Mucosa of descending colon (tissue), 3 donors: ENCODE results near the gene ANKRD22. TPM values are rescaled to one million over a fixed set of nuclear protein-coding genes. Genes with fewer than 3 reads are reported as not detected.

ENCODE experiments used
- ATAC-seq: fragments of 200-7000 bp; cut with Tn5 transposase; one replicate; pipeline ENCODE4 v1.9.1; 2020; ENCODE audit warnings: mild to moderate bottlenecking, moderate library complexity
- DNase-seq, 3 donors: peaks; one replicate each; pipeline ENCODE4 v3.0.0-alpha.2; 2020
- H3K36me3 ChIP-seq: fragments of 200-600 bp; one replicate; pipeline ENCODE4 v1.8.0; 2021; ENCODE audit warnings: low read depth, mild to moderate bottlenecking
- H3K4me1 ChIP-seq: fragments of 200-600 bp; one replicate; pipeline ENCODE4 v1.8.0; 2021; ENCODE audit warnings: low read depth, mild to moderate bottlenecking
- H3K4me3 ChIP-seq: fragments of 200-600 bp; one replicate; pipeline ENCODE4 v1.8.0; 2021; ENCODE audit warnings: mild to moderate bottlenecking
- H3K9me3 ChIP-seq: fragments of 200-600 bp; one replicate; pipeline ENCODE4 v1.8.0; 2021; ENCODE audit warnings: mild to moderate bottlenecking
- intact Hi-C, 2 donors: fragments of 100-400 bp; cut with DNase I in 1 of 2; cut with micrococcal nuclease in 1 of 2; formaldehyde crosslinking; loops; one replicate each; pipeline versions ENCODE4 v1.11.0 to v1.11.1; 2022; cut with DNase I, micrococcal nuclease
- total RNA-seq, 3 donors: library from RNA; stranded (reverse); fragmentation: NEBNext Ultra II Directional in 2 of 3; extraction: Animal tissue kit (Norgen Biotek cat#: 25700) in 2 of 3; gene quantifications; one replicate each; pipeline versions ENCODE4 v1.2.1 to v1.2.4, GENCODE V29; 2021 to 2023
- TF ChIP-seq, protein P1 (sequence below): fragments of 200-600 bp; IDR thresholded peaks from one replicate; pipeline ENCODE4 v1.8.0; 2022; ENCODE audit warnings: antibody characterized with exemption, mild to moderate bottlenecking
- donor health status: DM: no; HTN: no; CAD: no; lungs with moderate emphysema.
- donor health status: DM: no; HTN: no; CAD: no.
- donor health status: DM: no; HTN: yes; CAD: no.

Gene ANKRD22
- total RNA-seq, 3 donors from 2014 or later = 9.0 to 30.6 (median 18.9) TPM

DNA sequence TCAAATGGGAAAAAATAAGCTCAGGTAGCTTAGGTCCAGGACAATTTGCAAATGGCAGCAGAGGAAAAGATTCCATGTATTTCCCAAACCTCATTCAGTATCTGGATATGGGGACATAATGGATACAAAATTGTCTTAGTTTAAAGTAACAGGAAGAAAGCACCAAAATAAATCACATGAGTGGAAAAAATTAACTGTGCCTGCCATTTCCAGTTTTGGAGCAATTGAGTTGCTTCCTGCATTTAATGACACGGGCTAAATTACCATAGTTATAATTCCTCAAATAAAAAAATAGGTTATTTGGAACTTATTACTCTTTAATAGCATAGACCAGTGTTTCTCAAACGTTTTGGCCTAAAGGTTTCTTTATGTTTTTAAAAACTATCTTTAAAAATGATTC, 22.1 kb upstream of the ANKRD22 start:
- no peaks in the 10 kb centered on the region for H3K4me1 ChIP-seq
- TF ChIP-seq, protein P1, sequence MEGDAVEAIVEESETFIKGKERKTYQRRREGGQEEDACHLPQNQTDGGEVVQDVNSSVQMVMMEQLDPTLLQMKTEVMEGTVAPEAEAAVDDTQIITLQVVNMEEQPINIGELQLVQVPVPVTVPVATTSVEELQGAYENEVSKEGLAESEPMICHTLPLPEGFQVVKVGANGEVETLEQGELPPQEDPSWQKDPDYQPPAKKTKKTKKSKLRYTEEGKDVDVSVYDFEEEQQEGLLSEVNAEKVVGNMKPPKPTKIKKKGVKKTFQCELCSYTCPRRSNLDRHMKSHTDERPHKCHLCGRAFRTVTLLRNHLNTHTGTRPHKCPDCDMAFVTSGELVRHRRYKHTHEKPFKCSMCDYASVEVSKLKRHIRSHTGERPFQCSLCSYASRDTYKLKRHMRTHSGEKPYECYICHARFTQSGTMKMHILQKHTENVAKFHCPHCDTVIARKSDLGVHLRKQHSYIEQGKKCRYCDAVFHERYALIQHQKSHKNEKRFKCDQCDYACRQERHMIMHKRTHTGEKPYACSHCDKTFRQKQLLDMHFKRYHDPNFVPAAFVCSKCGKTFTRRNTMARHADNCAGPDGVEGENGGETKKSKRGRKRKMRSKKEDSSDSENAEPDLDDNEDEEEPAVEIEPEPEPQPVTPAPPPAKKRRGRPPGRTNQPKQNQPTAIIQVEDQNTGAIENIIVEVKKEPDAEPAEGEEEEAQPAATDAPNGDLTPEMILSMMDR = no peak
- H3K4me3 ChIP-seq = no peak overlapping the region
- DNase-seq = no peak
- ATAC-seq = no peak
- H3K36me3 ChIP-seq = no peaks in the 10 kb centered on the region
- intact Hi-C loops = no loop called here
- no peaks in the 10 kb centered on the region for H3K9me3 ChIP-seq

DNA sequence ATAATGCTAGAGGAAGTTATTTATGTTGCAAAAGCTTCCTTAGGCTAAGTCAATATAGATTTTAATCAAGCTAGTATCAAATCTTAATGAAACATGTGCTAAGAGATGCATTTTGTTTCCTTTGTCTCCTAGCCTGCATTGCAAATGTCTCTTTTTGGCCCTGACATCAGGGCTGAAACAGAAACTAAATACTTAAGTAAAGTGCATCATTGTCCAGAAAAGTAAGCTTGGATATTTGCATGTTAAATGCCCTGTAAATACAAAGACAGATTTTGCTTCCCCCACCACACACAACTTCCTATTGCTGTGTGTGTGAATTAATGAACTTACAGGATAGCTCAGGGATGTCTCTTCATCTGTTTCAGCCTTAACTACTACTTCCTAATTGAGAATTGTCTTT, 18.4 kb upstream of the ANKRD22 start:
- Histone ChIP-seq H3K4me3 (no peak overlapping the region), H3K36me3 (no peaks in the 10 kb centered on the region), H3K9me3 (no peaks in the 10 kb centered on the region), H3K4me1 (no peaks in the 10 kb centered on the region)
- intact Hi-C loops = no loop called here
- TF ChIP-seq, protein P1 = no peak
- ATAC-seq = no peak
- DNase-seq = no peak

DNA sequence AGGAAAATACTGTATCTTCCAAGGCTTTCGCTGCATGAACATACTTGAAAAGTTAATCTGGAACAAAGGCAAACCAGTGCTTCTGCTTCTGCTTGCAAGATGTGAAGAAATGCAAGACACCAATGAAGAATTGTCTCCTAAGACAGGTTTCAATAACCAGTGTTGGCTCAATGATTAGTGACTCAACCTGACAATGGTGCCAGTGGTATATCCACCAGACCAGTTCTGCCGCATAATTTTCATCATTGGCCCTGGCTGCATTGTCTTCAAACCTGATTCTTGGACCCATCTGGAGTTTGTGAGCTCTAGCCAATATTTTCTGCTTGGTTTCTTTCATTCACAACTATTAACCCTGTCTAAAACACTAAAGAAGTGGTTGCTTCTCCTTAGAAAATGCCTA, 14.8 kb upstream of the ANKRD22 start:
- DNase-seq (no peak), ATAC-seq (no peak)
- TF ChIP-seq, protein P1 = no peak
- no peak overlapping the region for H3K4me3 ChIP-seq
- intact Hi-C loops = no loop called here
- no peaks in the 10 kb centered on the region for H3K36me3 ChIP-seq
- H3K4me1 ChIP-seq = no peaks in the 10 kb centered on the region
- no peaks in the 10 kb centered on the region for H3K9me3 ChIP-seq

DNA sequence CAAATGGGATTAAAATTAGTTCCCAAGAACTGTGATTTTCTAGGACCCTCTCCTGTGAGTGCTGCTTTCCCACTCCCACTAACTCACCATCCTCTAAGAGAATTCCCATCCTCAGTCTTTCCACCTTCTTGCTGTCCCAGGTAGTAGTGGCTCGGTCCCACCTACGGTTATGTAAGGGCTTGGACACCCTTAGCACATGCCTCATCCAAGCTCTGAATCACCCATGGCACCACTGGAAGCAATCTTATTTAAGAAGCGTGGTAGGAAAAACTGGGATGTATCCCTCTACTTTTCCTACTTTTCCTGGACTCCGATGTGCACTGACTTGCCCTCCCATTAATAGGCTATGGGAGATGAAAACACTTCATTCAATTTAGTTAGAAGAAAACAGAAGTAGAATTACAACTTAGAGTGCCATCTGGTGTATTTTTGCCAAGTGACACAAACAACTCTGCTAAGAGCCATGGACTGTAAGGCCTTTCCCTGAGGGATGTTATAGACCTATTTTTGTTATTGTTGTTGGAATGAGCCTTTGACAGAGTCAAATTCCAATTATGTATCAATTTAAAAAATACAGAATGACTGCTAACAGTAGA, 13.7 kb upstream of the ANKRD22 start:
- no peak for DNase-seq
- Histone ChIP-seq H3K36me3 (no peaks in the 10 kb centered on the region), H3K4me3 (no peak overlapping the region), H3K9me3 (no peaks in the 10 kb centered on the region), H3K4me1 (no peaks in the 10 kb centered on the region)
- intact Hi-C loops = no loop called here
- TF ChIP-seq, protein P1 = no peak
- peak; percentile 70 for ATAC-seq

DNA sequence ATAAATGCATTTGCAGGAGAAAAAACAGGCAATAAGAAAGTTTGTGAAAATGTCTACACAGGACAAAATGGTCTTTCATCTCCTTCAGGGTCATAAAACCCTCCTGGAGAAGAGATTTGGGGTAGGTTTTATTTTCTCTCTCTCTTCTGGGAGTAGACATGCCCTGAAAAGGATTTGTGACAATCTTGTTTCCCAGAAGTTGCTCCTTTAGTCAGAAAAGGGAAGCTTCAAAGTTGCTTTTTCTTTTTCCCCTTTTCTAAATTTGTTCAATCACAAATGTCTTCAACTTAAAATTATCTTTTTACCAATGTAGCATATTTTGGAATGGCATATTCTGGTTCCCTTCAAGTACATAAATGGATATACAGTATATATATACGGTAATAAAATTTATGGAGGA, 9.4 kb upstream of the ANKRD22 start:
- intact Hi-C loops = no loop called here
- no peak for ATAC-seq
- peaks cover 8% of the 10 kb centered on the region for H3K4me1 ChIP-seq

More for the DNA sequence above, 9.4 kb upstream of the ANKRD22 start:
- Histone ChIP-seq H3K4me3 (no peak overlapping the region), H3K9me3 (no peaks in the 10 kb centered on the region), H3K36me3 (no peaks in the 10 kb centered on the region)
- TF ChIP-seq, protein P1 = no peak
- no peak for DNase-seq
